Measurements from ENCODE around the gene ERF.
A peak's percentile ranks its signal among the peaks of the same experiment; 100 is the strongest.
"Not testable (repeated sequence)": the region's sequence is repeated elsewhere in the genome, so short reads cannot be mapped to it uniquely, and the experiment has no call there.

The ERF gene

DNA sequence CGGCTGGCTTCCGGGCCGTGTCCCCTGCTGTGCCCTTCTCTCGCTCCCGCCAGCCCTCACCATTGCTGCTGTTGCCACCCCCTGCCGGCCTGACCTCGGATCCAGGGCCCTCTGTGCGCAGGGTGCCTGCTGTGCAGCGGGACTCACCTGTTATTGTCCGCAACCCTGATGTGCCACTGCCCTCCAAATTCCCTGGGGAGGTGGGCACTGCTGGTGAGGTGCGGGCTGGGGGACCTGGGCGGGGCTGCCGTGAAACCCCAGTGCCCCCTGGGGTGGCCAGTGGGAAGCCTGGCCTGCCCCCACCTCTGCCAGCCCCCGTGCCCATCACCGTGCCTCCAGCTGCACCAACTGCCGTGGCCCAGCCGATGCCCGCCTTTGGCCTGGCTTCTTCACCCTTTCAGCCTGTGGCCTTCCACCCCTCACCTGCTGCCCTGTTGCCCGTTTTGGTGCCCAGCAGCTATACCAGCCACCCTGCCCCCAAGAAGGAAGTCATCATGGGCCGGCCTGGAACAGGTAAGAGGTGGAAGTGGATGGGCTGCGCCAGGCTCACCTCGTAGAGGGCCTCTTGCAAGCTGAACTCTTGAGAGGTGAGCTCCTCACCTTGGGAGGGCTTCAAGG, 19.2 kb upstream of the ERF start:
- no peak for DNase-seq

DNA sequence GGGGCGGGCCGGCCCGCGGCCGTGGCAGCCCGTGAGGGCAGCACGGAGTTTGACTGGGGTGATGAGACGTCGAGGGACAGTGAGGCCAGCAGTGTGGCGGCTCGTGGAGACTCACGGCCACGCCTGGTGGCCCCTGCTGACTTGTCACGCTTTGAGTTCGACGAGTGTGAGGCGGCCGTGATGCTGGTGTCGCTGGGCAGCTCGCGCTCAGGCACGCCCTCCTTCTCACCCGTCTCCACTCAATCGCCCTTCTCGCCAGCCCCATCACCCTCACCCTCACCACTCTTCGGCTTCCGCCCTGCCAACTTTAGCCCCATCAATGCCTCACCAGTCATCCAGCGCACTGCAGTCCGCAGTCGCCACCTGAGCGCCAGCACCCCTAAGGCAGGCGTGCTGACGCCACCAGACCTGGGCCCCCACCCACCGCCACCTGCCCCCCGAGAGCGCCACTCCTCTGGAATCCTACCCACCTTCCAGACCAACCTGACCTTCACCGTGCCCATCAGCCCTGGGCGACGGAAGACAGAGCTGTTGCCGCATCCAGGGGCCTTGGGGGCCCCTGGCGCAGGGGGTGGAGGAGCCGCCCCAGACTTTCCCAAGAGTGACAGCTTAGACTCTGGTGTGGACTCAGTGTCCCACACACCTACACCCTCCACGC, 18.6 kb upstream of the ERF start:
- DNase-seq, result no peak

DNA sequence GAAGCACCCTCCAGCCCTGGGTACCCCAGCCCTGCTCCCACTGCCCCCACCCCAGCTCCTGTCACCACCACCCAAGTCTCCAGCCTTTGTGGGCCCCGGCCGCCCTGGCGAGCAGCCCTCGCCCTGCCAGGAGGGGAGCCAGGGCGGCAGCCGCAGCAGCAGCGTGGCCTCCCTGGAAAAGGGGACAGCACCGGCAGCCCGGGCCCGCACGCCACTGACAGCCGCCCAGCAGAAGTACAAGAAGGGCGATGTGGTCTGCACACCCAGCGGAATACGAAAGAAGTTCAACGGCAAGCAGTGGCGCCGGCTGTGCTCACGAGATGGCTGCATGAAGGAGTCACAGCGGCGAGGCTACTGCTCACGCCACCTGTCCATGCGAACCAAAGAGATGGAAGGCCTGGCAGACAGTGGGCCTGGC, 18.1 kb upstream of the ERF start:
- no peak for DNase-seq

DNA sequence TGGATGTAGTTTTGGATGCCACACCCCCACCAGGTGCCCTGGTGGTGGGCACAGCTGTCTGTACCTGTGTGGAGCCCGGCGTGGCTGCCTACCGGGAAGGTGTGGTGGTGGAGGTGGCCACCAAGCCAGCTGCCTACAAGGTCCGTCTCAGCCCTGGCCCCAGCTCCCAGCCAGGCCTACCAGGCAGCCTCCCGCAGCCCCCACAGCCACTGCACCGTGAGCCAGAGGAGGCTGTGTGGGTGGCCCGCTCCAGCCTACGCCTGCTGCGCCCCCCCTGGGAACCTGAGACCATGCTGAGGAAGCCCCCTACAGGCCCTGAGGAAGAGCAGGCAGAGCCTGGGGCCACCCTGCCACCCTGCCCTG, 17.6 kb upstream of the ERF start:
- DNase-seq, result no peak

DNA sequence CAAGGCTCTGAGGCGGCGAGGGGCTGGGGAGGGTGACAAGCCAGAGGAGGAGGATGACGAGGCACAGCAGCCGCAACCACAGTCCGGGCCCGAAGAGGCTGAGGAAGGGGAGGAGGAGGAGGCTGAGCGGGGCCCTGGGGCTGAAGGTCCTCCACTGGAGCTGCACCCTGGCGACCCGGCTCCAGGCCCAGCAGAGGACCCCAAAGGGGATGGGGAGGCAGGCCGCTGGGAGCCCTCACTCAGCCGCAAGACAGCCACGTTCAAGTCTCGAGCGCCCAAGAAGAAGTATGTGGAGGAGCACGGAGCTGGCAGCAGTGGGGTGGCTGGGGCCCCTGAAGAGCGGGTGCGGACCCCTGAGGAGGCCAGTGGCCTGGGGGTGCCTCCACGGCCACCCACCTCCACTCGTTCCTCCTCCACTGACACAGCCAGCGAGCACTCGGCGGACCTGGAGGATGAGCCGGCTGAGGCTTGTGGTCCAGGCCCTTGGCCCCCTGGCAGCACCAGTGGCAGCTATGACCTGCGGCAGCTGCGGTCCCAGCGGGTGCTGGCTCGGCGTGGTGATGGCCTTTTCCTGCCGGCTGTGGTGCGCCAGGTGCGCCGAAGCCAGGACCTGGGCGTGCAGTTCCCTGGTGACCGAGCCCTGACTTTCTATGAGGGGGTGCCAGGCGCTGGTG, 17.1 kb upstream of the ERF start:
- peak; percentile 65 for DNase-seq

DNA sequence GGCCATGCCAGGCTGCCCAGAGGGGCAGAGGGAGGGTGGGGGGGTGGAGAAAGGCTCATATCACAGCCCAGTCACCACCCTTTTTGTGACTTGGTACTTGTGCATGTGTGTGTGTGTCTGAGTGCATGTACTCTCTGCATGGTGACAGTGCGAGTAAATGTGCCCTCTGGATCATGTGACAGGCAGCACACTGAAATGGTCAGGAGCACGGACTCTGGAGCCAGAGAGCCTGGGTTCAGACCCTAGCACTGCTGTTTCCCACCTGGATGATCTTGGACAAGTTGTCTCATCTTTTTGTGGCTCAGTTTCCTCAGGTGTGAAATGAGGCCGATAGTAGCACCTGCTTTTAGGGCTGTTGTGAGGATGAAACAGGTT, 16.1 kb upstream of the ERF start:
- DNase-seq, result peak; percentile 50

DNA sequence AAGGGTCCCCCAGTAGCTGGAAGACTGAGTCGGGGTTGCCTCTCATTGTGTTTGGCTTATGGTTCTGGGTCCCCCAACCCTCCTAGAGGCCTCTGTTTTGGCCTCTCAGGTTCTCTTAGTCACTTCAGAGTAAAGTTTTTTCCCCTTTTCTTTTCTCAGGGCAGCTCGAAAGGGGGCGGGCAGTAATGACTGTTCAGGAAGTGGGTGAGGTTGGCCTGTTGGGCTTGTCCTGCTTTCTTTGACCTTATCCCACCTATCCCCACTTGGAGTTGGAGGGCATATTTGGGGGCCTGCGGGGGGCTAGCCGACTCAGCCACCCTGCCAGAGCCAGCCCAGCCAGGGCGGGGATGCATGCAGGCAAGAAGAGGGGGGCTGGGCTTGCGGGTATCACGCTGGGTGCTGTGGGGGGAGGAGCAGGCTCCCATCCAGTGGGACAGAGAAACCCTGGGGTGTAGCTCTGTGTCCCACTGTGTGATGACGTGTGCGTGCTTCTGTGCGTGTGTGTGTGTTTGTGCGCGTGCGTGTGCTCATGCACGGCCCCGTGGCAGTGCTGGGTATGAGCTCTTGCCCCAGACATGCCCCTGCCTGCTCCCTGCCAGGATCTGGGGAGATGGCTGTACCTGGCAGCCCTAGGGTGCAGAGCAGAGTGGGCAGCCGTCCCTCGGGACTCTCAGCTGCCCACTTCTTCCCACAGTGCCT, 15.6 kb upstream of the ERF start:
- peak; percentile 88 for DNase-seq

DNA sequence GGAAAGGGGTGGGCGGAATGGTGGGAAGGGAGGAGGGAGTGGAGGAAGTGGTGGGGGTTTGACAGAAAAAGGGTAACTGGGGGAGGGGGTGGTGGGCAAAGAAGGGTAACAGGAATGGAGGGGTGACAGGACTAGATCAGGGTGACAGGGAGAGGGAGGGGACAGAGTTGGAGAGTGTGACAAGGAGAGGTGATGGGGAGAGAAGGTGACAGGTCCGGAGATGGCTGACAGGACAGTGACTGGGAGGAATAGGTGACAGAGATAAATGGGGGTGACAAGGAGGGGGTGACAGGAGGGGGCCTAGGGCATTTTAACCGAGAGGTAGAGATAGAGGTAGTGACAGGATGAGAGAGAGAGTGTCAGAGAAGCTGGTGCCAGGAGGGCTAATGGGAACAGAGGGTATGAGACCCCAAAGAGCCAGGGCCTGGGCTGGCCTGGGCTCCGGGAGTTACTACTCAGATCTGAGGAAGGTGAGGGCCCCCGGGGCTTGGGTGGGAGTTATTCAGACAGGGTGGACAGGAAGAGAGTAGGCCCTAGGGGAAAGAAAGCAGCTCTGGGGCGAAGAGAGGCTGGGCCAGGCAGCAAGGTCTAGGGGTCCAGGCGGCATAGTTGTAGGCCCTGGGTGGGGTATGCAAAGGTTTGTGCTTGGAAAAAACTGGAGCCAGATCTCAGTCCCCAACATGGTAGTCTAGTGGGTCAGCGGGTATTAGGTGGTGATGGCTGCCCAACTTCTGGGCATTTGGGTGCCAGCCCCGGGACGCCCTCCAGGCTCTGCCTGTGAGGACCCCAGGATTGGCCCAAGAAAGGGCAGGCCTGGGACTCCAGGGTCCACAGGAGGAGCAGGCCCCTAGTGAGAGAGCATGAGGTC, 14.8 kb upstream of the ERF start:
- no peak for DNase-seq

DNA sequence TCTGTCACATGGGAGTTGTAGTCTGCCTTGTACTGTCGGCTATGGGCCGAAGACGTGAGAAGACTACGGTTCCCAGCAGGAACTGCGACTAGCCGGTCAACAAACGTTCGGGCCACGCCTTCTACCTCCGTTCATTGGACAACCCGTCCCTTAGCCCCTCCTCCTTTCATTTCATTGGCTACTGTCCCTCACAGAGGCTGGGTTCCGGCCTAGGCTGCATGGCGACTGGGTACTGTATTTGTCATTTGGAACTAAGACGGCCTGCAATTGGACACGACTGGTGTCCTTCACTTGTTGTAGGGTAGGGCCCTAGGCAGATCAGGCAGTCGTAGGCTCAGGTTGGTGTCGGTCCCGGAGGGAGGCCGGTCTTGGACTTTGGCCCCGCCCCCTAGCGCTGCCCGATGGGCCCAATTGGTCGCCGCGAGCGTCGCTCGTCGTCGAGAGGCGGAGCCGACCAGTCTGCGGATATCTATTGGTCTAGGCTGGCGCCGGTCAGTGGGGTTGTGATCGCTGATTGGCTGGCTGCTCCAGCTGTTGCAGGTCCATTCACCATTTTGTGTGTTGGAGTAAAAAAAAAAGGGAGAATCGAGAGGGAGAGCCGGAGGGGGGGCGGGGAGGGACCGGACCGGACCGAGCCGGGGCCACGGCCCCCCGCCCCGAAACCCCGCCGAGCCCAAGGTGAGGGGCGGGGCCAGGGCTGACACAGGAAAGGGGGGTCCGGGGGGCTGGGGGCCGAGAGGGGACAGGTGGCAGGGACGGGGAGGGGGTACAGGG, 14.0 kb upstream of the ERF start, which contains the start of gene CIC:
Gene CIC, plus strand, starts transcription at position 549 of the 774 bp plus-strand sequence. CDS start 2,532 bp downstream, outside the sequence.
- DNase-seq, result peak; percentile 100

DNA sequence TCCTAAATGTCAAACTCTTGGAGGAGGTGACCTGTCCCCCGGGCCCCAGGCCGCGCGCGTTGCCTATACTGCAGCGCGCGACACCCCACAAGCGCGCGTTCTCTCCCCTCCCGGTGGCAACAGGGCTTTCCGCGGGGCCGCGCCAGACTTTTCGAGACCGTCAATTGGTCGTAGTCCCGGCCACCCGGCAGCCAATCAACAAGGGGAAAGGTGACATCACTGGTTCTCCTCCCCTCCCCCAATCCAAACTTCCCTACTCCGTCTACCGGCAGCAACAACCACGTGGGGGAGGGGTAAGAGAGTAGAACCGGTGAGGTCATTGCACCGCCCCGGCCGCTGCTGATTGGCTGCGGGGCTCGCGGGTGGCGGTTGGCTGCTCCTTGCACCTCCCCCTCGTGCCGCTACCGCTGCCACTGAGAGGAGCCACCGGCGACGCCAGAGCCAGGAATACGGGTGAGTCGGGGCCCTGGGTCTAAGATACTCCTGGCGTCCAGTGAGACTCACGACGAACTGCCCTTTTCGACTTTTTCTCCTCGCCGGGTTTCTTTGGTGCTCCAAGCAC, 13.3 kb upstream of the ERF start:
- peak; percentile 100 for DNase-seq

DNA sequence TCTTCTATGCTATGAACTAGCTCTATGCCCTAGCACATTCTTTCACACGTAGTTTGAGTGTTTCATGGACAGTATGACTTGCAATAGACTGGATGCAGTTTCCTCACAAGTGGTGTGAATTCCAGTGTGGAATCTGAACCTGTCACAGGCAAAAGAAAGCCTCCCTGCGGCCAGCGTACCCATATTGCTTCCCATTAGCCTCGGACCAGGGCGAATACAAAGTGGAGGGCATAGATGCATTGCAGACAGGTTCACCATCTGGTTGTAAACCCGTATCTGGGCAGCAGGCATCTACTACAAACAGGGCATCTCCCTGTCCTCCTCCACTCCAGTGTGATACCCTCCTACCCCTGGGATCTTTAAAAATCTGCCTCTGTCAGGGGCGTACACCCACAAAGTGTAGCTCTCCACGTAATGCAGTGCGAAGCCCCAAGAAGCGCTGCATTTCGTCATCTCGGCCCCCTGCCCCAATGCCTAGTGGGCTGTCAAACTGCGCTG, 12.8 kb upstream of the ERF start:
- no peak for DNase-seq

DNA sequence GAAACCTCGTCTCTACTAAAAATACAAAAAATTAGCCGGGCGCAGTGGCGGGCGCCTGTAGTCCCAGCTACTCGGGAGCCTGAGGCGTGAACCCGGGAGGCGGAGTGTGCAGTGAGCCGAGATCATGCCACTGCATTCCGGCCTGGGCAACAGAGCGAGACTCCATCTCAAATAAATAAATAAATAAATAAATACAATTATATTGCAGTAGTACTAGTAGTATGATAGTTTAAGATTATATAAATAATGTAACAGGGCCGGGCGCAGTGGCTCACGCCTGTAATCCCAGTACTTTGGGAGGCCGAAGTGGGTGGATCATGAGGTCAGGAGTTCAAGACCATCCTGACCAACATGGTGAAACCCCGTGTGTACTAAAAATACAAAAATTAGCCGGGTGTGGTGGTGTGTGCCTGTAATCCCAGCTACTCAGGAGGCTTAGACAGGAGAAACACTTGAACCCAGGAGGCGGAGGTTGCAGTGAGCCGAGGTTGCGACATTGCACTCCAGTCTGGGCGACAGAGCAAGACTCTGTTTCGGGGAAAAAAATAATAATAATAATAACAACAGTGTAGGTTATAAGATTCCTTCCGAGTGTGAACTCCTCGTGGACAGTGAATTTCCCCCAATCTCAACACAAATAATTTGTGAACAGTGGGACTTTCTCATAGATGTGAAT, 12.1 kb upstream of the ERF start:
- not testable (repeated sequence) for DNase-seq

DNA sequence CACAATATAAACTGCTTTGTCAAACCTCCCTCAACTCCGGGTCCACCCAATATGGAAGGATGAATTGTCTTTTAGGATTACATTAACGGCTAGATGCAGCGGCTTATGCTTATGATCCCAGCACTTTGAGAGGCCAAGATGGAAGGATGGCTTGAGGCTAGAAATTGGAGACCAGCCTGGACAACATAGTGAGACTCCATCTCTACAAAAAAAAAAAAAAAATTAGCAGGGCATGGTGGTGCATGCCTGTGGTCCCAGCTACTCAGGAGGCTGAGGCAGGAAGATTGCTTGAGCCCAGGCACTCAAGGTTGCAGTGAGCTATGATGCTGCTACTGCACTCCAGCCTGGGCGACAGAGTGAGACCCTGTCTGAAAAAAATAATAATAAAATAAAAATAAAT, 11.2 kb upstream of the ERF start:
- DNase-seq, result not testable (repeated sequence)

DNA sequence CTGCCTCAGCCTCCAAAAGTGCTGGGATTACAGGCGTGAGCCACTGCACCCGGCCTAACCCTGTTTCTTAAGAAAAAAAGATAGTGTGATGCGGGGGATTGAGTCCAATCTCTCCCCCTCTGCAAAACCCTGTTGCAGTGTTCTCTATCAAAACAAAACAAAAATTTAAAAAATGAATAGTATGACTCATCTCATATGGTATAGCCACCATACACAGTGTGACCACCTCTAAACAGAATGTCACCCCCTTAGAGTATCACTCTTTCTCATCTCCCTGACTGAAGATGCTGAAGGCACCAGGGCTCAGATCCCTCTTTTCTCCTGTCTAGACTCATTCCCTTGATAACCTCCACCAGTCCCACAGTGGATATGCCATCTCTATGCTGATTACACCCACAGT, 6.8 kb upstream of the ERF start:
- DNase-seq, result no peak

DNA sequence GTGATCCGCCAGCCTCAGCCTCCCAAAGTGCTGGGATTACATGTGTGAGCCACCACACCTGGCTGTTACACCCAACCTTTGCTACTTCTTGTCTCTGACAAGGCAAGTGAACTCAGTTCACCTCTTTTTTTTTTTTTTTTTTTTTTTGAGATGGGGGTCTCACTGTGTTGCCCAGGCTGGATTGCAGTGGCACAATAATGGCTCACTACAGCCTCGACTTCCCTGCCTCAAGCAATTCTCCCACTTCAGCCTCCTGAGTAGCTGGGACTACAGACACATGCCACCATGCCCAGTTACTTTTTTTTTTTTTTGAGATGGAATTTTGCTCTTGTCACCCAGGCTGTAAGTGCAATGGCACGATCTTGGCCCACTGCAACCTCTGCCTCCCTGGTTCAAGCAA, 2.9 kb upstream of the ERF start:
- not testable (repeated sequence) for DNase-seq

DNA sequence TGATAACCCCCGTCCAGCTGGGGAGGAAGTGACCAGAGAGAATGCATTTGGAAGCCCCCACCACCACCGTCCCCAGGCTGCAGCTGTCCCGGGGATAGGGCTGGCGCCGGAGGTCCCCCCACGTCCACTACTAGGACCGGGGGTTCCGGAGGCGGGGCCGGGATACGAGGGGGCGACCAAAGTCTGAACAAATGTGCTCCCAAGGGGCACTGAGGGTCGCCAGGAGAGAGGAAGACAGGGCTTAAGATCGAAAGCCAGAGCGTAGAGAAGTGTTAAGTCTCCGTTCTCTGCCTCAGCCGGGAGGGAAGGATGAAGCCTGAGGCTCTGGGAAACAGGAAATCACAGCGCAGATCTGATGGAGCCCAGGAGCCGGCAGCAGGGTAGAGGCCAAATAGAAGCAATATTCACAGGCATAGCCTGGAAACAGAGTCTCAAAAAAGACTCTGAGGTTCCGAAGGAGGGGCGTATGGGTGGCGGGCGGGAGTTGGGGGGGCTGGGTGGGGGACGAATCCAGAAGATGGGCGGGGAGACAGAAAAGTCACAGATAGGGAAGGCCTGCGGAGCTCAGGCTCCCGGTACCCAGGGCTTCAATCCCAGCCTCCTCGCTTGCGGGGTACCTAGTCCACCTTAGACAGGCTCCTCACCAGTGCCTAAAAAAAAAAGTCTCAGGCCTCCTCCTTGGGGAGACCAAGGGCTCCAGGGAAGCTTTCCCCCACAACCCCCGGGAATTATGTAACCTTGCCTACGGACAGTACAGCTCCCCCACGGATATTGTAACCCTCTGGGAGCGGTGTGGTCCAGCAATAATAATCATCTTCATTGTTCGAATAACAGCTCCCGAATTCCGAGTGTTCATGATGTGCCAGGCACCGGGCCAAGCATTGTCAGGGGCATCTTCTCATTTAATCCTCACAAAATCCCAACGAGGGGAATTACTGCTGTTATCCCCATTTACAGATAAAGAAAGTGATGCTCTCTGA, 1.1 kb upstream of the ERF start:
- DNase-seq, result peak; percentile 43

DNA sequence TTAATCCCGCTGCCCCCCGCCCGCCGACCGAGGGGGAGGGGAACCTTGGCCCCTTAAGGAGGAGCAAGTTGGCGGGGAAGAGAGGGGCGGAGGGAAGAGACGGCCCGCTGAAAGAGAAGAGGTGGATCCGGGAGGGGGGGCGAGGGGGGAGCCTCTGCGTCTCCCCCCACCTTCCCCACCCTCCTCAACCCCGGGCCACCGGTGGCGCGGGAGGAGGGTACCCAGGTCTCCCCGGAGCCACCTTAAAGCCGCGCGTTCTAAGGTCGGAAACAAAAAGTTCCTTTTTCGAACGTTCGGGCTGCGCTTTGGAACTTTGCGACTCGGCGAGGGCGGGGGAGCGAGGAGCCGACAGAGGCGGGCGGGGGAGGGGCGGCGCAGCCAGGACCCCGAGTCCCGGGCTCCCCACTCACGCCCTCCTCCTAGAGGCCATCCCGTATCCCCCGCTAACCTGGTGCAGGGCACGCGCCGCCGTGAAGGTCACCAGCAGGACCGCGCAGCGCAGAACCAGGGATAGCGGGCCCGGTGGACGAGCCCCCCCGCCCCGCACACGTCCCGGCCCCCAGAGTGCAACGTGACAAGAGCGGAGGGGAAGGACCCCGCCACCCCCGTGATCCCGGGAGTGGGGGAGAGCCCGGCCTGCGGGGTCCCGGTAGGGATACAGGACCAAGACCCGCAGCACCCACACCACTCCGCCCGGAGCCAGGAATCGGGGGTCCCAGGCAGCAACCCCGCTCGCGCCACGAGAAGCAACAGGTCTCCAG, 659 bp downstream of the ERF start:
- peak; percentile 92 for DNase-seq

DNA sequence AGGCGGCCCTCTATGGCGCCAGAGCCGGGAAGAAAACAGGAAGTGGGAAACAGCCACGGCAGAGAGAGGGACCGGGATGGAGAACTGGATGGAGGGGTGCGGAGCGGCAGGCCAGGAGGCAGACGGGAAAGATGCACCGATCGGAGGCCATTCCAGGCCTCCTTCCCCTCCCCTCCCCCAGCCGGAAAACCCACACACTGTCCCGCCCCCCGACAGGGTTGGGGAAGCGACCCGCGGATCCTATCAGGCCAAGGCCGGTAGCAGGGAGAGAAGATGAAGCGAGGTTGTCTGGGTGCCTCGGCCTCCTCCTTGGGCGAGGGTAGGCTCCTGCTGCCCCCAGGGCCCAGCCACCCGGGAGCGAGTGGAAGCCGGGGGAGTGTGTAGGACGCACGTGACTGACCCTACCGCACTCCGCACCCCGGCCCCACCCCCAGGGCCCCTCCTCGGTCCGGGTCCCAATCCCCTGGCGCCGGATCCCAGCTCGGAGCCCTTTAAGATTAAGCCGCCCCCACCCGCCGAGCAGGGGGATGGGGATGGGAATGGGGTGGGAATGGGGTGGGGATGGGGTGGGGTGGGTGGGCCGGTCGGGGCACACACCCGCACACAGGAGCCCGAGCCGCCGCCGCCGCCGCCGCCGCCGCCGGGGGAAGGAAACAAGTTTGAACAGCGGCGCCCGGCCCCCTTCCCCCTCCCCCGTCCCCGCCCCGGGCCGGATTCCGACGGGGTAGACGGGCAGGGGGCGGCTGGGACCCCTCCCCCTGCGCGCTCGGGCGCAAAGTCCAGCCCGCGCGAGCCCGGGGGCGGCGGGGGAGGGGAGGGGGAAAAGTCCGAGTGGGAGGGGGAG, 1.5 kb downstream of the ERF start:
- peak; percentile 82 for DNase-seq
